GM21717 (cell line): ENCODE measurements around the gene PSMD13.

Experiments used
- ATAC-seq: cut with Tn5 transposase; IDR thresholded peaks from one replicate; pipeline ENCODE4 v1.9.1; 2021; ENCODE audit warnings: mild to moderate bottlenecking, moderate library complexity; ENCODE audit not compliant: unreplicated experiment

Gene PSMD13

DNA sequence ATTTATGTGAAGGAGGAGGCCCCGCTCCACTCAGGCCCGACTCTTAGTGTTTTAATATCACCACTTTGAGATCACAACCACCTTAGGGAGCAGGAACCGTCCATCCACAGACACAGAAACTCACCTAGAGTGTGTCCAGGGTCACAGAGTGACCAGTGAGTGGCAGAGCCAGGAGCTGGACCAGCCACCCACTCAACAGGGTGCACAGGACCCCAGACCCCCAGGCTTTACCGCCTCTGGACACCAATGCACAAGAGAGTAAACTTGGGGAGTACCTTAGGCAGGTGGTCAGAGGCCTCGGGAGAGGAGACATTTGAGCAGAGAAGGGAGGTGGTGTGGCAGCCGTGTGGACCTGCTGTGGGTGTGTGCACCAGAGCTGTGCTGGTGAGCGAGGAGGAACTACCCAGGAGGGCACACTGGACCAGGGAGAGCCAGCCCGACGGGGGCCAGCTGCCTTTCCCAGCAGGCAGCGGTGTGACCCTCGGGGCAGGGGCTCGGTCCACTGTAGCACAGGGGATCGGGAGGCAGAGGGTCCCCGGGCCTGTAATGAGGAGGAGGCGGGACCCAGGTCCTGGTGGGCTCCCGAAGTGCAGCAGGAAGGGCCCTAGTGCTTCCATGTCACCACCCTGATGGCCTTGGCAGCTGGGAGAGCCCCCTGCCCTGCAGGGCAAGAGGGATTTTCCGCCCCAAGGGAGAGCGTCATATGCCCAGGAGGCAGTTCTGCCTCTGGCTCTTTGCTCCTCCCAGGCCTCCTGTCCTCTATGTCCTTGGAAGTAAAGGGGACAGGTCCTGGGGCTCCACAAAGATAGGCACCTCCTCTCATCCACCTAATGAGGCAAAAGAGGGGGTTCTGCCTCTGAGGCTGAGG is 33.9 kb downstream of the PSMD13 start:
- ATAC-seq, result no peak

GRCh38 chr11:271319-271715 is 34.5 kb downstream of the PSMD13 start:
- ATAC-seq, result no peak

- ATAC-seq, result no peak
Measured at GRCh38 chr11:272195-272930, 35.6 kb downstream of the PSMD13 start.

DNA sequence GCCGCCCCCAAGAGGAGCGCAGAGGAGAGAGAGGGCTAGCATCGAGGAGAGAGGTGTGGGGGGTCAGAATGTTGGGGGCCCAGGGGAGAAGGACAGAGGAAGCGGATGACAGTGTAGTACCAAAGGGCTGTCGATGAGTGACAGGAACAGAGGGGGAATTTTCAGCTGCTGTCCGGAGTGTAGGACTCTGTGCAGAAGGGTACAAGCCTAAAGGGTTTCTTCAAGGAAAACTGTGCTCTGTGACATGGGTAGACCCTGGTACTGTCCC is 36.1 kb downstream of the PSMD13 start:
- ATAC-seq, result no peak

GRCh38 chr11:276219-276618 is 39.4 kb downstream of the PSMD13 start:
- ATAC-seq, result no peak

GRCh38 chr11:278001-278951 is 41.5 kb downstream of the PSMD13 start, which contains the start of gene NLRP6:
Gene NLRP6 (plus strand): TSS chr11:278407. CDS start chr11:278570, 163 bp downstream.
- no peak for ATAC-seq

GRCh38 chr11:279040-279965 is 42.5 kb downstream of the PSMD13 start:
- ATAC-seq, result no peak

GRCh38 chr11:279966-280705 is 43.4 kb downstream of the PSMD13 start:
- no peak for ATAC-seq

- ATAC-seq, result no peak
Measured at GRCh38 chr11:280706-281485, 44.1 kb downstream of the PSMD13 start.

DNA sequence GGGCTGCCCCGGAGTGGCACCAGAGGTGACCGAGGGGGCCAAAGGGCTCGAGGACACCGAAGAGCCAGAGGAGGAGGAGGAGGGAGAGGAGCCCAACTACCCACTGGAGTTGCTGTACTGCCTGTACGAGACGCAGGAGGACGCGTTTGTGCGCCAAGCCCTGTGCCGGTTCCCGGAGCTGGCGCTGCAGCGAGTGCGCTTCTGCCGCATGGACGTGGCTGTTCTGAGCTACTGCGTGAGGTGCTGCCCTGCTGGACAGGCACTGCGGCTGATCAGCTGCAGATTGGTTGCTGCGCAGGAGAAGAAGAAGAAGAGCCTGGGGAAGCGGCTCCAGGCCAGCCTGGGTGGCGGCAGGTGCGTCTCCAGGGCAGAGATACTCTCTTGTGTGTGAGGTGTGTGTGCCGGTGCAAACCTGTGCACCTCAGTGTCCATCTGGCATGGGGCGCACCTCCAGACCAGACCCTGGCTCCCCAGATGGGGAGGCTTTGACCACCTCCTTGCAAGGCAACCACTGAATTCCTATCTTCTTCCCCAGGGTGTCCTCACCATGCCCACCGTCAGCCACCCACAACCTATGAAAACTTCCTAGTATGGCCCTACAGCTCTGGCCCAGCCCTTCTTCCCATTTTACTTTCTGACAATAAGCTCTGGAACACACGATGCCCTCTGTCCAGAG is 44.8 kb downstream of the PSMD13 start:
- no peak for ATAC-seq

GRCh38 chr11:282171-282570 is 45.4 kb downstream of the PSMD13 start:
- ATAC-seq, result no peak

DNA sequence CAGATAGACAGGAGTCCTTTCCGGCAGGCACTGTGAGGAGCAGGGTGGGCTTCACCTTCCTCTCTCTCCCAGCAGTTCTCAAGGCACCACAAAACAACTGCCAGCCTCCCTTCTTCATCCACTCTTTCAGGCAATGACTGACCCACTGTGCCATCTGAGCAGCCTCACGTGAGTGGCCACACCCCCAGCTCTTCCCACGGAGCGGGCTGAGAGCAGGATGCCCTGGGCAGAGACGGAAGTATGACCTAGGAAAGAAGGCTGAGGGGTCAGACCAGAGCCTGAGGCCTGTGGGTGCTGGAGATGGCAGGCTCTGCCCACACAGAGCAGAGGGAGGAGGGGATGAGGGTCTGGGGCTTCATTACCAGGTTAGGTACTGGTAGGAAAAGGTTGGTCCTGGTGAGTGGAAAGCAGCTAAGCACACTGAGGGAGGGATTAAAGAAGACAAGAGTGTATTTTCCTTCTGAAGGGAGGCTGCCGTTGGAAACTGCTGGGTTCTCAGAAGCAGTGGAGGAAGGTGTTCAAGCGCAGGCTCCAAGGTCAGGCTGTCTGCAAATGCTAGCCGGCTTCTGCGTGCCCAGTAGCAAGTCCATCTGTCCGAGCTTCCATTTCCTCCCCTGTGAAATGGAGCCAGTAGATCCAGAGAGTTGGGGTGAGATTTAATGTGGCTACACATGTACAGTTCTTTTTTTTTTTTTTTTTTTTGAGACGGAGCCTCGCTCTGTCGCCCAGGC is 46.0 kb downstream of the PSMD13 start:
- ATAC-seq, result no peak

DNA sequence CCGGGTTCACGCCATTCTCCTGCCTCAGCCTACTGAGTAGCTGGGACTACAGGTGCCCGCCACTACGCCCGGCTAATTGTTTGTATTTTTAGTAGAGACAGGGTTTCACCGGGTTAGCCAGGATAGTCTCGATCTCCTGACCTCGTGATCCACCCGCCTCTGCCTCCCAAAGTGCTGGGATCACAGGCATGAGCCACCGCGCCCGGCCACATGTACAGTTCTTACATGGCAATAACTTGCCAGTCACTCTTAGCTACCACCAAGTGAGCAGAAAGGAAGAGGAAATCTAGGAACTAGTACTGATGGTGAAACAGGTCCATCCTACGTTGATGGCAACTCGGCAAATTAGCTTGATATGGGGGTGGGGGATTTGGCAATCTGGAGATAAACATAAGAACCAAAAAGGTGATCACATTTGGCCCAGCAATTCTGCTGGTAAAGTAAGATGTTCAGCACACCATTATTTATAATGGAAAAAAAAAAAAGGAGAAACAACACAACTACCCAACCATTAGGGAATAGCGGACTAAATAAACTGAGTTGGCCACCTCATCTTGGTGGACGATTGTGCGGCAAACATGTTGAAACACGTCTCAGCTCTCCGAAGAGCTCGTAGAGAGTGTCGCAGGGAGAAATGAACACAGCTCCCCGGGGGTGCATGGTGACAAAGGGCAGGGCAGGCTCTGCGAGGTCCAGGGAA is 46.8 kb downstream of the PSMD13 start:
- no peak for ATAC-seq

DNA sequence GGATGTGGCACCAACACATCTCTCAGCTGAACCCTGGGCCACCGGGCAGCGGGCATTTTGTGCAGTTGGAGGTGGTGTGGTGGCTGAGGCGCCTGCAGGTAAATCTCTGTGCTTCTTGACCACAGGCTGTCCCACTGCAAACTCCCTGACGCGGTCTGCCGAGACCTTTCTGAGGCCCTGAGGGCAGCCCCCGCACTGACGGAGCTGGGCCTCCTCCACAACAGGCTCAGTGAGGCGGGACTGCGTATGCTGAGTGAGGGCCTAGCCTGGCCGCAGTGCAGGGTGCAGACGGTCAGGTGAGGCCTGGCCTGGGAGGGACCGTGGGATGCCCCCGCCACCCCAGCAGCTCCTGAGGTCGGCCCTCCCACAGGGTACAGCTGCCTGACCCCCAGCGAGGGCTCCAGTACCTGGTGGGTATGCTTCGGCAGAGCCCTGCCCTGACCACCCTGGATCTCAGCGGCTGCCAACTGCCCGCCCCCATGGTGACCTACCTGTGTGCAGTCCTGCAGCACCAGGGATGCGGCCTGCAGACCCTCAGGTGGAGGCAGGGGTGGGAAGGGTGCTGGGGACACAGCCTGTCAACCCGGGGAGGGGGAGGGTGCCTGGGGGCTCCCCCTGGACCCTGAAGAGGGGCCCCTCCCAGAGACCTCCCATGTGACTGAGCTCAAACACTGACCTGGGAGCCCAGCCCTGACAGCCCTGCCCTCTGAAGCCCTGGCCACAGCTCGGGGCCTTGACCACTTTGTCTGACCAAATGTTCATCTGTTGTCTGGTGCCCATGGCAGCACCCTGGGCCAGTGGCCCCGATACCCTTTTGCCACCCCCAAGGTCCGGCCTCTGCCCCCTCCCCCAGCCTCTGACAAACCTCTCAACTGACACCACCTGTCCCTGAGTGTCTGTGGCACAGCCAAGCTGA is 47.6 kb downstream of the PSMD13 start:
- ATAC-seq, result no peak

- no peak for ATAC-seq
Measured at GRCh38 chr11:285021-285893, 48.5 kb downstream of the PSMD13 start.
